NCI-H82 treated with DMSO at 0.1 percent for 48 hours (cell line): ENCODE measurements around the gene ISLR.

Experiments
- DNase-seq: peaks from one replicate; lab custom pipeline; 2025; ENCODE audit not compliant: unreplicated experiment; lab: John Stamatoyannopoulos, UW

The ISLR gene

GRCh38 chr15:74192751-74193150, 19.2 kb downstream of the ISLR start:
- no peak for DNase-seq

DNA sequence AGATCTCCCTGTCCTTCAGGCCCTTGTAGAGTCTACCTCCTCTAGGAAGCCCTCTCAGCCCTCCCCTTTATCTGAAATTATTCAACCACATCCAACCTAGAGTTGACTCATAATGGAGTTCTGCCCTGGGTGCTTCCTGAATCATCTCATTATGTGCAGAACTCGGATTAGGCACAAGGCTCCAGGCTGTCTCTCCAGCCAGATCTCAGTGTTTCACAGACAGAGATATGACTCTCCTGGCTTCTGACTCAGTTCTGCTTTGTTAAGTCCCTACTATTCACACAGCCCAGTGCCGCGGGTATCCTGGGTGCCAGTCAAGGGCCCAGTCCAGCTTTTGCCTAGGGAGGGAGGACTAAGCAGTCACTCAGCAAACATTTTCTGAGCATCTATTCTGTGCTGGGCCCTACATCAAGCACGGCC, 19.8 kb downstream of the ISLR start:
- peak; percentile 35 for DNase-seq

DNA sequence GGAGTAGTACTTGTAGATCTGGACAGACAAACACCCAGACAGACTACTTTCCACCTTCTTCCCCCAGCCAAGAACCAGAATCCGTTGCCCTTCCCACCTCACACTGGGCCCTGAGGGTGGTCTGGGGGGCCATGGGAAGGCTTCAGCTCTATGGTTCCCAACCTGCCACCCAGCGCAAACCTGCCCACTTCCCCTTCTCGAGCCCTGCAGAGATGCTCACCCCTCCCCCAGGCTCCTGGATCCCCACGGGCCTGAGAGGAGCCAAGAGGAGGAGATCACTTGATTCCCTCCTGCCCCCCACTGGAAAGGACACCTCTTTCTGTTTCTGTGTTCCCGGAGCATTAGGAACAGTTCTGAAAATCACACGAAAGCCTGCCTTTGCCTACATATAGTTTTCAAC, 20.4 kb downstream of the ISLR start:
- no peak for DNase-seq

DNA sequence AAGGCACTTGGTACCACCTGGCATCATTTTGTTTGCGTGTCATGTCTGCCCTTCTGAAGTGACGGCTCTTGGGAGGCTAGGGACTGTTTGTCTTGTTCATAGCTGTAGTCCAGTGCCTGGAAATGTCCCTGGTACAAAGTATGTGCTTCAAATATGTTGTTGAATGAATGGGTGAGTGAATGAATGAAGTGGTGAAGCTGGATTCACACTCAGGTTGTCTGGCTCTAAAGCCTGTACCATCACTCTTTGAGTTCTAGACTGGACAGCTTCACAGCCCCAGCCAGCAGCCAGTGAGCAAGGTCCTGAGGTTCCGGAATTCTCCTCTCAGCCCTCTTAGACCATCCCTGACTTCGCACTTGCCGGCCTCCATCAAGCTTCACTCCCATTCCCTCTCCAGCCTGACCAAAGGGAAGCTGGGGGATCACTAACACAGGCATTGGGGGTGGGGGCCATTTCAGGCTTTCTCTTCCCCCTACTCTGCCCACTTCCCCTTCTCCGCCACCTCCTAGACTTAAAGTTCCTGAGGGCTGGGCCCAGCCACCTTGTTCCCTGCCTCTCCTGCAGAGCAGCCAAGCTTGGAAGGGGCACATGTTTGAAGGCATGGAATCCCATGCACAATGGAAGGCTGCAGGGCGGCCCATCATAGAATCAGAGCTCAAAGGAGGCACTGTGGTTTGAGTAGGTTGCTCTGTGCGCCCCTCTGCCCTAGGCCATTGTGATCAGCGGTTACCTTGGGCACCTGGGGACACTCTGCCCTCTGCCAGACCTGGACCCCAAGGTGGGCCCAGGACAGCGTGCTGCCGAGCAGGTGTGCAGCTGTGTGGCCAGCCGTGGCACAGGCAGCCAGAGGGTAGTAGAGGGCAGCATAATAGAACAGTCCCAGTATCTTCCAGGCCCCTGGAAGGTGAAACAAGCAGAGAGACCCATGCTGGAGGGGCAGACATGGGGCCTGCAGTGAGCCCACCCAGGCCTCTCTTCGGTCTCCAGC, 21.4 kb downstream of the ISLR start:
- no peak for DNase-seq

DNA sequence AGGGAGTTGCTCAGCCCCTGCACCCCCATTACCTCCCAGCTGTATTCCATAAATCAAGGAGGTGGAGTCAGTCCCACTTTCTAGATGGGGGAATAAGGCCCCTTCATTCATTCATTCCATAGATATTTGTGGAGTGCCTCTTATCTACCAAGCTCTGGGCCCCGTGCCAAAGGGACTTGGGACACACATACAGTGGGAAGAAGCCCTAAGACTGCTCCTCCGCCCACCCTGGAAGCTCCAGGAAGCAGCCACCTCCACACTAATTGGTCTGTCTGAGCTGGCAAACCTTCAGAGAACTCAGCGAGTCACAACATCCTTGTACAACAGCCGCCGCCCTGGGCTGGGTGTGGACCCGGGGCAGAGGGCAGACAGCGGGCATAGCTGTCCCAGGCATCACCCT, 22.7 kb downstream of the ISLR start:
- DNase-seq: no peak

GRCh38 chr15:74197176-74197965, 23.9 kb downstream of the ISLR start:
- DNase-seq: no peak

GRCh38 chr15:74199297-74199652, 25.8 kb downstream of the ISLR start:
- no peak for DNase-seq

DNA sequence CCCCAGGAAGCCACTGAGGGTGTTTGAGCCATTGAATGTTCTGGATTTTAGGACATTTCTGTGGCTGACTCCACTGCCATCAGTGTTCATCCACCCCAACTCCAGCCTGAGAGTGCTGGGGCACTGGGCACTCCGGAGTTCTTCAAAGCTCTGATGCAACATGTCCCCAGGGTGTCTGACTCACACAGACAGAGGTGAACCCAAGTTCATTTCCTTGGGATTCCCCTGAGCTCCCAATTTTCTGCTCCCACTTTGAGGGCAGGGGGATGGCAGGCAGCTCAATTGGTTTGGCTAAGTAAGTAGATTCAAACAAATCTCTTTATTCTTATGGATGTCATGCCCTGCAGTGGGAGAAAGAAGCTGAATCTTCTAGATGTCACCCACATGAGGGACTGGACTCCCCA, 26.9 kb downstream of the ISLR start:
- no peak for DNase-seq

GRCh38 chr15:74200871-74201419, 27.4 kb downstream of the ISLR start:
- DNase-seq: no peak

DNA sequence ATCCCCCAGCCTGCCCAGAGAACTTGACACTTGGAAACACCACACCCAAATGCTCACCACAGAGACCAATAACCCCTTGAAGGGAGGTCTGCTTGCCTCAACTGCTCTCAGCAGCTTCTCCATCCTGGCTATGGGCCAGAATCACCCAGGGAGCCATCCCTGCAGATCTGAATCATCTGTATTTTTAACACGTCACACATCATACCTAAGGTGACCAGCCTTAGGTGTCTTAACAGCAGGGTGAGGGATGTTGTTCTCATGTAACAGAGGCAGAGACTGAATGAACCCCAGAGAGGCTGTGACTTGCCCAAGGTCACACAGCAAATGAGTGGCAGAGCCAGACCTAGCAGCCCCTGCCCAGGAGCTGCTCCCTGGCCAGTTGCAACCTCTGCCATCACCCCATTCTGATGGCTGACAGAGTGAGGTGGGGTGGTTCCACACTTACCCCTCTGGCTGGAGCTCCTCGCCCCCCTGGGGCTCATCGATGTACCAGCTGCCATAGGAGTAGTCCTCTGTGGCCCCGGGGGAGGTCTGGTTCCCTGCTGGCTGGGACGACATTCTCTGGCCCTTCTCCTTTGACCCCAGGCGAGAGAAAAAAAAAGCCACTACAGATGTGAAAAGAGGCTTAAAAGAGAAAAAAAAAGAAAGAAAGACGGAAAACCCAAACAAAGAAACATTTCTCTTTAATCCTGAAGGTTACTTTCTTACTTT, 28.4 kb downstream of the ISLR start:
- no peak for DNase-seq

GRCh38 chr15:74202452-74203401, 29.2 kb downstream of the ISLR start, which contains the start of gene STRA6:
STRA6 (minus strand) TSS chr15:74202787; CDS start chr15:74202267, 520 bp downstream.
- DNase-seq: peak; percentile 79

GRCh38 chr15:74203914-74204431, 30.5 kb downstream of the ISLR start:
- peak; percentile 49 for DNase-seq

- no peak for DNase-seq
These were observed 32.1 kb downstream of the ISLR start for GRCh38 chr15:74205582-74205947.

- DNase-seq: no peak
These were observed 33.3 kb downstream of the ISLR start for GRCh38 chr15:74206801-74207281.

GRCh38 chr15:74207652-74208440, 34.3 kb downstream of the ISLR start:
- no peak for DNase-seq

- DNase-seq: no peak
These were observed 35.0 kb downstream of the ISLR start for GRCh38 chr15:74208496-74208895.

DNA sequence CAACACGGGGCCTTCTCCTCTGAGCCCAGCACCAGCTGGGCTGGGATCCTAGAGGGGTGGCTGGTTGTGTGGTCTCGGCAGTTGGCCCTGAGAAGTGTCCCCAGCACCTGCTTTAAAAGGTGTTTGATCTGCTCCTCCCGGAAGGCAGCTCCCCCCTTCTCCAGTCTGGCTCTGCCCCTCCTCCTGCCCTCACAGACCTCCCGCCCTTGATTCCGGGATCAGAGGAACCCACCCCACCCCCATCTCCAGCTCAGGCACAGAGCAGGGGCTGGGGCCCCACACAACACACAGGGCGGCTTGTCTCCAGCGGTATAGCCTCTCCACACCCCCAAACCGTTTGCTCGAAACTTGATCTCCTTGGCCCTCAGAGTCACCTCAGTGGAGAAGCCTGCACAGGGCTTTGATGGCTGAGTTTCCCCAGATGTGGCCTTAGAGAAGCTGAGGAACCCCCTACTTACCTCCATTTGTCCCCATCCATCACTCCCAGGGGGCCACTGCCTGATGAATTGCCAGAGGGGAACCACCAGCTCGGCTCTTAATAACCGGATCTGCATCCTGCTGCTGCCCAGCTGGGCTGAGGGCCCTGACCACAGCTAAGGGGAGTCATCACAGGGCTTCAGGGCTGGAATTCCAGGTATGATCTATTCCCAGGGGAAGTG, 35.5 kb downstream of the ISLR start:
- peak; percentile 30 for DNase-seq

DNA sequence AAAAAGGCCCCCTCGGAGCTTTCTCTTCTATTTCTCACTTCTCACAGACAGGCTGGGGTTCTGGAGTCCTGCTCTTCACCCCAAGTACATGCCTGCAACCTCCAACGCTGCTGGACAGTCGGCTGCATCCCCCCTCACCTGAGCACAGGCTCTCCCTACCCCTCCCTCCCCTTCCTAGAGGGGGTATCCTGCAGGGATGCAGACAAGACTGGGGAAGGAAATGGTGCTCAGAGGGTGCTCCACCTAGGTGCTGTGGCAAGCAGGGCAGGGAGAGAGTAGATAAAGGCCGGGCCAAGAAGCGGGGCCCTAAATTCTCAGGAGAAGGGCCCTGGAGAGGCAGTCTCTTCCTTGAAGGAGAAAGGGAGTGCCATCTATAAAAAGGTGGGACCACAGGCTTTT, 36.0 kb downstream of the ISLR start:
- no peak for DNase-seq
